Fibroblast of lung (primary cell): ENCODE results near the gene C2. TPM values are rescaled to one million over a fixed set of nuclear protein-coding genes. Genes with fewer than 3 reads are reported as not detected.
"Not testable (repeated sequence)": the region's sequence is repeated elsewhere in the genome, so short reads cannot be mapped to it uniquely, and the experiment has no call there.

Source experiments
- DNase-seq, 2 donors: peaks; one replicate each; pipeline versions ENCODE4 v3.0.0 to v3.0.0-alpha.2; 2010; ENCODE audit warnings: low read depth in 2 of 2
- H2AFZ ChIP-seq: 2 replicates; pipeline ENCODE4 v1.5.1; 2012; ENCODE audit warnings: low read length, control low read depth, inconsistent platforms
- H3K27ac ChIP-seq: 2 replicates; pipeline ENCODE4 v1.5.1; 2011; ENCODE audit warnings: low read length, control low read depth; ENCODE audit not compliant: insufficient read depth
- H3K27me3 ChIP-seq: 2 replicates; pipeline ENCODE4 v1.5.1; 2011; ENCODE audit warnings: mild to moderate bottlenecking, low read length; ENCODE audit not compliant: control insufficient read depth, insufficient read depth
- H3K36me3 ChIP-seq: 2 replicates; pipeline ENCODE4 v1.5.1; 2011; ENCODE audit warnings: low read length; ENCODE audit not compliant: control insufficient read depth, insufficient read depth
- H3K4me1 ChIP-seq: 2 replicates; pipeline ENCODE4 v1.5.1; 2011; ENCODE audit warnings: low read length; ENCODE audit not compliant: control insufficient read depth, insufficient read depth; ENCODE audit errors: extremely low read depth
- H3K4me2 ChIP-seq: 2 replicates; pipeline ENCODE4 v1.5.1; 2011; ENCODE audit warnings: low read length, control low read depth; ENCODE audit not compliant: insufficient read depth; ENCODE audit errors: extremely low read depth
- H3K4me3 ChIP-seq, 4 experiments: fragments of 200-600 bp in 1 of 4; sonication (generic) in 1 of 4; replicated peaks in 1 of 4; 2 replicates each; pipeline ENCODE4 v1.5.1; 2011 to 2016; ENCODE audit warnings: low read length in 4 of 4, low read depth in 3 of 4, mild to moderate bottlenecking in 3 of 4, control low read depth in 2 of 4, inconsistent platforms in 1 of 4, mixed read lengths in 1 of 4; ENCODE audit not compliant: insufficient read depth in 1 of 4; ENCODE audit errors: control extremely low read depth in 1 of 4
- H3K79me2 ChIP-seq: 2 replicates; pipeline ENCODE4 v1.5.1; 2012; ENCODE audit warnings: mild to moderate bottlenecking, low read length, inconsistent platforms; ENCODE audit not compliant: control insufficient read depth, insufficient read depth
- H3K9ac ChIP-seq: 2 replicates; pipeline ENCODE4 v1.5.1; 2011; ENCODE audit warnings: mild to moderate bottlenecking, low read length, control low read depth; ENCODE audit not compliant: insufficient read depth
- H3K9me3 ChIP-seq: 2 replicates; pipeline ENCODE4 v1.5.1; 2012; ENCODE audit warnings: low read depth, low read length; ENCODE audit not compliant: control insufficient read depth, insufficient read depth
- H4K20me1 ChIP-seq: 2 replicates; pipeline ENCODE4 v1.5.1; 2011; ENCODE audit warnings: low read length; ENCODE audit not compliant: control insufficient read depth, insufficient read depth; ENCODE audit errors: extremely low read depth
- CTCF ChIP-seq, 2 donors: IDR thresholded peaks in 1 of 2; conservative IDR thresholded peaks in 1 of 2; 1 replicate in 1 of 2; 2 replicates in 1 of 2; pipeline ENCODE4 v1.5.1; 2011 to 2012; ENCODE audit warnings: low read length in 2 of 2, control low read depth in 1 of 2, inconsistent platforms in 1 of 2, low read depth in 1 of 2, mild to moderate bottlenecking in 1 of 2
- EZH2 ChIP-seq: IDR thresholded peaks from 2 replicates; pipeline ENCODE4 v1.5.1; 2012; ENCODE audit warnings: low read length, control low read depth, mild to moderate bottlenecking; ENCODE audit errors: missing control alignments
- polyA plus RNA-seq, 2 donors: library from polyadenylated mRNA; depleted of rRNA in 1 of 2; stranded (reverse) in 1 of 2; unstranded in 1 of 2; fragments of >200 nt; gene quantifications; 2 replicates each; pipeline ENCODE4 v1.2.1, GENCODE V29; 2011 to 2012; ENCODE audit warnings: missing spikeins in 1 of 2
- total RNA-seq: library from RNA; depleted of rRNA; stranded (reverse); fragments of >200 nt; gene quantifications from 2 replicates; pipeline ENCODE4 v1.2.1, GENCODE V29; 2014

C2 gene
- total and polyA plus RNA-seq, 2 donors (not counting 1 experiment from before 2014, with no cell fraction given): 7.6 to 16.8 TPM

GRCh38 chr6:31972709-31973350 lies 45.3 kb downstream of the C2 start:
- H3K36me3 ChIP-seq: peaks cover 21% of the 10 kb centered on the region
- no peaks in the 10 kb centered on the region for H4K20me1 ChIP-seq
- TF ChIP-seq CTCF (conservative IDR thresholded peaks at IDR 0.05 in 1 of 2, IDR thresholded peaks at IDR 0.05 in 1 of 2; ENCODE audit: low read depth in 1 of 2, low read length in 2 of 2) (no peak), EZH2 (no peak)
- H3K27ac ChIP-seq: peak overlapping the region; percentile 100
- no peaks in the 10 kb centered on the region for H3K27me3 ChIP-seq
- peaks cover 33% of the 10 kb centered on the region for H3K79me2 ChIP-seq
- peak overlapping the region; percentile 98 for H3K9ac ChIP-seq
- peak overlapping the region; percentile 66 for H2AFZ ChIP-seq
- no peaks in the 10 kb centered on the region for H3K9me3 ChIP-seq
- peak; percentile 25 to 68 for DNase-seq
- H3K4me2 ChIP-seq: peak overlapping the region; percentile 91
- peak overlapping the region; percentile 84 to 97 (median 94) for H3K4me3 ChIP-seq
- peaks cover 18% of the 10 kb centered on the region for H3K4me1 ChIP-seq

- H3K79me2 ChIP-seq: peaks cover 21% of the 10 kb centered on the region
- not testable (repeated sequence) for H3K36me3 ChIP-seq, H3K9ac ChIP-seq
Measured at GRCh38 chr6:31976065-31976464, 48.5 kb downstream of the C2 start.

DNA sequence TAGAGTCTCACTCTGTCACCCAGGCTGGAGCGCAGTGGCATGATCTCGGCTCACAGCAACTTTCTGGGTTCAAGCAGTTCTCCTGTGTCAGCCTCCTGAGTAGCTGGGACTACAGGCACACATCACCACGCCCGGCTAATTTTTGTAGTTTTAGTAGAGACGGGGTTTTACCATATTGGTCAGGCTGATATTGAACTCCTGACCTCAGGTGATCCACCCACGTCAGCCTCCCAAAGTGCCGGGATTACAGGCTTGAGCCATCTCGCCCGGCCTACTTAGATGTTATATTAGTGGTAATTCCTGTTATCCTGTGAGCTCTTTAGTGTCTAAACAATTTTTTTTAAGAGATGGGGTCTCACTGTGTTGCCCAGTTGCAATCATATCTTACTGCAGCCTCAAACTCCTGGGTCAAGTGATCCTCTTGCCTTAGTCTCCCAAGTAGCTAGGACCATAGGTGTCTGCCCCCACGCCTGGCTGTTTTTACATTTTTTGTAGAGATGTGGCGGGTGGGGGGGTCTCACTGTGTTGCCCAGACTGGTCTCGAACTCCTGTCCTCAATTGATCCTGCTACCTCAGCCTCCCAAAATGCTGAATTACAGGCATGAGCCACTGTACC lies 50.4 kb downstream of the C2 start:
- no peak for DNase-seq
- no peak overlapping the region for H3K9ac ChIP-seq
- no peak overlapping the region for H3K27ac ChIP-seq
- no peak for TF ChIP-seq CTCF (conservative IDR thresholded peaks at IDR 0.05 in 1 of 2, IDR thresholded peaks at IDR 0.05 in 1 of 2; ENCODE audit: low read depth in 1 of 2, low read length in 2 of 2)
- no peak for TF ChIP-seq EZH2
- peaks cover 10% of the 10 kb centered on the region for H3K79me2 ChIP-seq
- no peaks in the 10 kb centered on the region for H4K20me1 ChIP-seq
- no peak overlapping the region for H3K4me3 ChIP-seq
- no peaks in the 10 kb centered on the region for H3K27me3 ChIP-seq
- no peak overlapping the region for H2AFZ ChIP-seq
- H3K4me1 ChIP-seq: peaks cover 6% of the 10 kb centered on the region
- peaks cover 2% of the 10 kb centered on the region for H3K36me3 ChIP-seq
- H3K9me3 ChIP-seq: no peaks in the 10 kb centered on the region
- H3K4me2 ChIP-seq: no peak overlapping the region

More at GRCh38 chr6:31976065-31976464, 48.5 kb downstream of the C2 start:
- H3K9me3 ChIP-seq, H3K27ac ChIP-seq, H3K4me3 ChIP-seq, H3K4me2 ChIP-seq, H4K20me1 ChIP-seq, DNase-seq, H3K27me3 ChIP-seq, H2AFZ ChIP-seq, H3K4me1 ChIP-seq: not testable (repeated sequence)
